HG02623 (cell line): Measurements from ENCODE around the gene APOB.

Source experiments
- ATAC-seq: cut with Tn5 transposase; IDR thresholded peaks from one replicate; pipeline ENCODE4 v1.9.1; 2021; ENCODE audit warnings: moderate library complexity; ENCODE audit not compliant: unreplicated experiment

The APOB gene

DNA sequence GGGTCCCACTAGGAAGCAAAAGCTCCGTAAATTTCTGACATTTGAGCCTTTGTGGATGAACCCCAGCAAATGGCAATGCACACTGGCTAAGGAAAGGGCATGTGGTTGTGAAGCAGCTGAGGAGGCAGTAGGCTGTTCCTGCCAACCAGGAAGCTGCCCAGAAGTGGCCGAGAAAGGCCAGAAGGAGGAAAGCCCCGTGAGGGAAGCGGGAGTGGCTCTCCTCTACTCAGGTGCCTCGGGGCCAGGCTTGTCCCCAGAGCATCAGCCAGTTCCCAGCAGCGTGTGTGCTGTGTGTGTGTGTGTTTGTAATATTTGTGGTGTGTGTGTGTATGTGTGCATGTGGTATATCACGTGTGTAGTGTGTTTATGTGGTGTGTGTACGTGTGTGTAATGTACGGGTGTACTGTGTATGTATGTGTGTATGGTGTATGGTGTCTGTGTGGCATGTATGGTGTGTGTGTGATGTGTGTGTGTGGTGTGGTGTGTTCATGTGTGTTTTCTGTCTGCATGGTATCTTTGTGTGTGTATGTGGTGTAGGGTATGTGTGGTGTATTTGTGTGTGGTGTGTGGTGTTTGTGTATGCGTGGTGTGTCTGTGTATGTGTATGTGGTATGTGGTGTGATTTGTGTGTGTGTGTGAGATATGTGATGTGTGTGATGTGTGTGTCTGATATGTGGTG, 90.6 kb downstream of the APOB start:
- ATAC-seq: no peak
